ENCODE results near the gene CCDC18. TPM values are rescaled to one million over a fixed set of nuclear protein-coding genes. Genes with fewer than 3 reads are reported as not detected.
A peak's percentile ranks its signal among the peaks of the same experiment; 100 is the strongest.
"Not testable (repeated sequence)": the region's sequence is repeated elsewhere in the genome, so short reads cannot be mapped to it uniquely, and the experiment has no call there.

CCDC18 gene
- total RNA-seq, 1 donor from 2014 or later = 11.6 TPM

DNA sequence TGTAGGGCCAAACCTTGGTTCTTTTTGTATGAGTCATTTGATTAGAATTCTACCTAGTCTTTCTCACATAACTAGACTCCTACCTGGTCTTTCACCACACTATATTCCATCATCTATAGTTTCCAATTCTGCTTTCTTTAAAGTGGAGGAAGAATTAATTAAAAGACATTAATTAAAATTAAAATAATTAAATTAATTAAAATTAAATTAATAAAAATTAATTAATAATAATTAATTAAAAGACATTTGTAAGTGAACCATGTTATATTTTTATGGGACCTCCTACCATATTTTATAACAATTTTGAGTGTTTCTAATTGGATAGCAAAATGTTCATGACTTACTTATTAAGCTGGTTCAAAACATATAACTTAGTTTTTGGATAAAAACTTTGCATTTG is 77.4 kb downstream of the CCDC18 start:
- no peak for DNase-seq (ENCODE audit: low spot score)
- H3K27me3 Mint-ChIP-seq (ENCODE audit: insufficient read depth) = no peaks in the 10 kb centered on the region
- H3K9me3 Mint-ChIP-seq = peaks cover 21% of the 10 kb centered on the region
- H3K27ac Mint-ChIP-seq = no peak overlapping the region
- H3K4me3 Mint-ChIP-seq = no peak overlapping the region
- H3K36me3 Mint-ChIP-seq (ENCODE audit: low read depth) = peaks cover 27% of the 10 kb centered on the region
- intact Hi-C loops (cut with micrococcal nuclease) = no loop called here
- no peaks in the 10 kb centered on the region for H3K4me1 Mint-ChIP-seq (ENCODE audit: low read depth)

- H3K36me3 Mint-ChIP-seq (ENCODE audit: low read depth) = peaks cover 40% of the 10 kb centered on the region
- DNase-seq (ENCODE audit: low spot score); H3K27me3 Mint-ChIP-seq (ENCODE audit: insufficient read depth); H3K4me3 Mint-ChIP-seq; intact Hi-C loops (cut with micrococcal nuclease); H3K27ac Mint-ChIP-seq; H3K4me1 Mint-ChIP-seq (ENCODE audit: low read depth): not testable (repeated sequence)
- peaks cover 37% of the 10 kb centered on the region for H3K9me3 Mint-ChIP-seq
Measured at GRCh38 chr1:93260726-93261125, 80.2 kb downstream of the CCDC18 start.

DNA sequence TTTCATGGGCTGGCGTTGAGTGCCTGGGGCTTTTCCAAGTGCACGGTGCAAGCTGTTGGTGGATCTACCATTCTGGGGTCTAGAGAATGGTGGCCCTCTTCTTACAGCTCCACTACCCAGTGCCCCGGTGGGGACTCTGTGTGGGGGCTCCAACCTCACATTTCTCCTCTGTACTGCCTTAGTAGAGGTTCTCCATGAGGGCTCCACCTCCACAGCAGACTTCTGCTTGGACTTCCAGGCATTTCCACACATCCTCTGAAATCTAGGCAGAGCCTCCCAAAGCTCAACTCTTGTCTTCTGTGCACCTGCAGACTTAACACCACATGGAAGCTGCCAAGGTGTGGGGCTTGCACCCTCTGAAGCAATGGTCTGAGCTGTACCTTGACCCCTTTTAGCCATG is 82.1 kb downstream of the CCDC18 start:
- no peak for DNase-seq (ENCODE audit: low spot score)
- Mint-ChIP-seq H3K27ac (no peak overlapping the region), H3K9me3 (peaks cover 51% of the 10 kb centered on the region), H3K4me3 (no peak overlapping the region), H3K4me1 (ENCODE audit: low read depth) (no peaks in the 10 kb centered on the region), H3K27me3 (ENCODE audit: insufficient read depth) (no peaks in the 10 kb centered on the region), H3K36me3 (ENCODE audit: low read depth) (peaks cover 50% of the 10 kb centered on the region)
- intact Hi-C loops (cut with micrococcal nuclease) = no loop called here

DNA sequence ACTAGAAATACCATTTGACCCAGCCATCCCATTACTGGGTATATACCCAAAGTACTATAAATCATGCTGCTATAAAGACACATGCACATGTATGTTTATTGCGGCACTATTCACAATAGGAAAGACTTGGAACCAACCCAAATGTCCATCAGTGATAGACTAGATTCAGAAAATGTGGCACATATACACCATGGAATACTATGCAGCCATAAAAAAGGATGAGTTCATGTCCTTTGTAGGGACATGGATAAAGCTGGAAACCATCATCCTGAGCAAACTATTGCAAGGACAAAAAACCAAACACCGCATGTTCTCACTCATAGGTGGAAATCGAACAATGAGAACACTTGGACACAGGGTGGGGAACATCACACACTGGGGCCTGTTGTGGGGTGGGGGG is 88.4 kb downstream of the CCDC18 start:
- H3K4me3 Mint-ChIP-seq; DNase-seq (ENCODE audit: low spot score); H3K27ac Mint-ChIP-seq; intact Hi-C loops (cut with micrococcal nuclease); H3K4me1 Mint-ChIP-seq (ENCODE audit: low read depth); H3K27me3 Mint-ChIP-seq (ENCODE audit: insufficient read depth): not testable (repeated sequence)
- peaks cover 27% of the 10 kb centered on the region for H3K36me3 Mint-ChIP-seq (ENCODE audit: low read depth)
- H3K9me3 Mint-ChIP-seq = peaks cover 23% of the 10 kb centered on the region

DNA sequence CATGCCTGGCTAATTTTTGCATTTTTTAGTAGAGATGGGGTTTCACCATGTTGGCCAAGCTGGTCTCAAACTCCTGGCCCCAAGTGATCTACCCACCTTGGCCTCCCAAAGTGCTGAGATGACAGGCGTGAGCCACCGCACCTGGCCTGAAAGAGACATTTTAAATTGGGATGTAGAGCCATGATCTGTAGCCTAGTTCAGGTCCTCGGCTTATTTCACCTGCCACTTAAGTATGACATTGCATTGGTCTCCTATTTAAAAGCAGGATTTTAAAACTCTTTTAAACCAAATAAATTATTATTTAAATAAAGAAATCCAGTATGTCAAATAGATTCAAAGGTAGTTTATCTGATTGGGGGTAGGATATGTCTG is 94.7 kb downstream of the CCDC18 start:
- not testable (repeated sequence) for H3K4me1 Mint-ChIP-seq (ENCODE audit: low read depth); H3K4me3 Mint-ChIP-seq

GRCh38 chr1:93275634-93276295 is 95.2 kb downstream of the CCDC18 start:
- intact Hi-C loops (cut with micrococcal nuclease) = no loop called here
- Mint-ChIP-seq H3K36me3 (ENCODE audit: low read depth) (peaks cover 11% of the 10 kb centered on the region), H3K27ac (no peak overlapping the region), H3K27me3 (ENCODE audit: insufficient read depth) (no peaks in the 10 kb centered on the region), H3K4me1 (ENCODE audit: low read depth) (no peaks in the 10 kb centered on the region), H3K4me3 (no peak overlapping the region), H3K9me3 (peaks cover 11% of the 10 kb centered on the region)
- DNase-seq (ENCODE audit: low spot score) = no peak

More for the DNA sequence above, 94.7 kb downstream of the CCDC18 start:
- H3K27ac Mint-ChIP-seq; H3K27me3 Mint-ChIP-seq (ENCODE audit: insufficient read depth); intact Hi-C loops (cut with micrococcal nuclease); H3K9me3 Mint-ChIP-seq; DNase-seq (ENCODE audit: low spot score): not testable (repeated sequence)
- peaks cover 12% of the 10 kb centered on the region for H3K36me3 Mint-ChIP-seq (ENCODE audit: low read depth)

GRCh38 chr1:93277530-93277929 is 97.0 kb downstream of the CCDC18 start:
- H3K4me3 Mint-ChIP-seq; H3K4me1 Mint-ChIP-seq (ENCODE audit: low read depth); H3K27me3 Mint-ChIP-seq (ENCODE audit: insufficient read depth); H3K27ac Mint-ChIP-seq; intact Hi-C loops (cut with micrococcal nuclease); DNase-seq (ENCODE audit: low spot score): not testable (repeated sequence)
- Mint-ChIP-seq H3K36me3 (ENCODE audit: low read depth) (peaks cover 10% of the 10 kb centered on the region), H3K9me3 (peaks cover 12% of the 10 kb centered on the region)

DNA sequence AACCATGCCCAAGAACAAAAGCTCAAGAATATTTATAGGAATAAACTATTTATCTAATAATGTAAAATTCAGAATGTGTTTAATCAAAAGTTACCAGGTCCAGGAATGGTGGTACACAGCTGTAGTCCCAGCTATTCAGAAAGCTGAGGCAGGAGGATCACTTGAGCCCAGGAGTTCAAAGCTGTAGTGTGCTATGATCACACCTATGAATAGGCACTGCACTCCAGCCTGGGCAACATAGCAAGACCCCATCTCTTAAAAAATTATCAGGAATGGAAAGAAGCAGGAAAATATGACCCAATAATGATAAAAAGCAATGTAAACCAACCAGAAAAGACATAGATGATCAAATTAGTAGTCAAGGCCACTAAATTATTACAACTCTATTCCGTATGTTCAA is 103.0 kb downstream of the CCDC18 start:
- no peak for DNase-seq (ENCODE audit: low spot score)
- Mint-ChIP-seq H3K27ac (no peak overlapping the region), H3K36me3 (ENCODE audit: low read depth) (peaks cover 13% of the 10 kb centered on the region), H3K9me3 (peaks cover 17% of the 10 kb centered on the region), H3K4me3 (no peak overlapping the region), H3K4me1 (ENCODE audit: low read depth) (no peaks in the 10 kb centered on the region), H3K27me3 (ENCODE audit: insufficient read depth) (no peaks in the 10 kb centered on the region)
- intact Hi-C loops (cut with micrococcal nuclease) = no loop called here

- Mint-ChIP-seq H3K9me3 (peaks cover 15% of the 10 kb centered on the region), H3K27ac (no peak overlapping the region), H3K36me3 (ENCODE audit: low read depth) (peaks cover 23% of the 10 kb centered on the region), H3K4me1 (ENCODE audit: low read depth) (no peaks in the 10 kb centered on the region), H3K4me3 (no peak overlapping the region), H3K27me3 (ENCODE audit: insufficient read depth) (no peaks in the 10 kb centered on the region)
- intact Hi-C loops (cut with micrococcal nuclease) = no loop called here
- DNase-seq (ENCODE audit: low spot score) = no peak
Measured at GRCh38 chr1:93288558-93288957, 108.0 kb downstream of the CCDC18 start.

- intact Hi-C loops (cut with micrococcal nuclease) = no loop called here
- no peak overlapping the region for H3K27ac Mint-ChIP-seq
- H3K9me3 Mint-ChIP-seq = no peaks in the 10 kb centered on the region
- DNase-seq (ENCODE audit: low spot score) = no peak
- no peaks in the 10 kb centered on the region for H3K27me3 Mint-ChIP-seq (ENCODE audit: insufficient read depth)
- peaks cover 3% of the 10 kb centered on the region for H3K36me3 Mint-ChIP-seq (ENCODE audit: low read depth)
- no peak overlapping the region for H3K4me3 Mint-ChIP-seq
- H3K4me1 Mint-ChIP-seq (ENCODE audit: low read depth) = no peaks in the 10 kb centered on the region
Measured at GRCh38 chr1:93296555-93297154, 116.1 kb downstream of the CCDC18 start.

DNA sequence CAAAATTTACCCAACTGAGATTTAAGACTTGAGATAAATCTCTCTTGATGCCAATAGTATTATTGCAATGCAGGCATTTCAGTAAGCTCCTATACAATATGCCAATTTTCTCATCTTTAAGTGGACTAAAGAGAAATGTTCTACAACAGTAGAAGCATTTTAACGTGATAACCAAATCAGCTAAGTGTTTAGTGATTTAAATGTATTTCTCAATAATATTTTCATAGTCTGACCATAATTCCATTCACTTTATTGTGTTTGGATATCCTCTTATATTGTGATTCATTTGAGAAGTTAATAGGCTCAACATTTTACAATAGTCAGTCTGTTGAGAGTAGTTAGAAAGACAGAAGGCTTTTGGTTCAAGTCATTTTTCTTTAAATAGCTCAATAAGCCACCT is 120.6 kb downstream of the CCDC18 start:
- no peaks in the 10 kb centered on the region for H3K9me3 Mint-ChIP-seq
- H3K27ac Mint-ChIP-seq = no peak overlapping the region
- peaks cover 5% of the 10 kb centered on the region for H3K4me1 Mint-ChIP-seq (ENCODE audit: low read depth)
- DNase-seq (ENCODE audit: low spot score) = no peak
- intact Hi-C loops (cut with micrococcal nuclease) = no loop called here
- H3K36me3 Mint-ChIP-seq (ENCODE audit: low read depth) = peaks cover 1% of the 10 kb centered on the region
- no peak overlapping the region for H3K4me3 Mint-ChIP-seq
- no peaks in the 10 kb centered on the region for H3K27me3 Mint-ChIP-seq (ENCODE audit: insufficient read depth)

DNA sequence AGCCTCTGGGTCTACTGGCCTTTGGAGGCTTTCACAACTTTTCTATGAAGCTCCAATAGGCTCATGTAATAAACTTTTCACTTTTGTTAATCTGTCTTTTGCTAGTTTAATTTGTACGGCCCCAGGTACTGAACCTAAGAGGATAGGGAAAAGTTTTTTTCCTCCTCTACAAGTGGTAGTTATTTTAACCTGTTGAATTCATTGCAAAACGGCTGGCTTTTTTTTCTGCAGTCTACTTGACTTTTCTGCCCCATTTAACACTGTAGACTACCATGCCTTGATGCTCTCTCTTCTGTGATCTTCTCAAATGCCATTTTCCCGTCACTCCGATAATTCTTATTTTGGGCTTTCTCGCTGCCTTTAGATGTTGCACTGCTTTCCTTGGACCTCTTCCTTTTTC is 121.6 kb downstream of the CCDC18 start:
- H3K27me3 Mint-ChIP-seq (ENCODE audit: insufficient read depth) = no peaks in the 10 kb centered on the region
- no peak overlapping the region for H3K4me3 Mint-ChIP-seq
- no peak overlapping the region for H3K27ac Mint-ChIP-seq
- no peak for DNase-seq (ENCODE audit: low spot score)
- peaks cover 1% of the 10 kb centered on the region for H3K36me3 Mint-ChIP-seq (ENCODE audit: low read depth)
- H3K4me1 Mint-ChIP-seq (ENCODE audit: low read depth) = peaks cover 5% of the 10 kb centered on the region
- no peaks in the 10 kb centered on the region for H3K9me3 Mint-ChIP-seq
- intact Hi-C loops (cut with micrococcal nuclease) = no loop called here

DNA sequence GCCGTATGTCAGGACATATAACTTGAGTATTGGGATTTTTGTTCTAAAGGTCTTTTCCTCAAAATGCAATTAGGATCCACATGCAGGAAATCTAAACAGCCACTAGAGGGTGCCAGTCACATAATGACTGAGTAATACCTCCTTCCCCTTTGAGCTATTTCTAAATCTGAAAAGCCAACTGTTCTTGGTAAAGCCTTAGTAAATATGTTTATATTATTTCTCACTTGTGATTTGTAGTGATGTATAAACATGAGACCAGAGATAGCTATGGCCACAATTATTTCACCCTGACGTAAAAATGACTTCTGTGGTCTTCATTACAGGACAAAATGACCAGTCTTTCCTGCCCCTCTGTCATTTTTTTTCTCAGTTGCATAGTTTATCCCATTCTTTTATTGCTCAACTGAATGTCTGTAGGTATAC is 124.2 kb downstream of the CCDC18 start:
- Mint-ChIP-seq H3K4me1 (ENCODE audit: low read depth) (peaks cover 5% of the 10 kb centered on the region), H3K27me3 (ENCODE audit: insufficient read depth) (no peaks in the 10 kb centered on the region), H3K9me3 (no peaks in the 10 kb centered on the region), H3K27ac (no peak overlapping the region), H3K4me3 (no peak overlapping the region), H3K36me3 (ENCODE audit: low read depth) (peaks cover 1% of the 10 kb centered on the region)
- intact Hi-C loops (cut with micrococcal nuclease) = loop anchor here (1.0 to 2.0 kb wide), 8 partner anchors 41 to 540 kb away; partner anchors contain the start of gene DR1
- DNase-seq (ENCODE audit: low spot score) = peak; percentile 25

Measured in activated T-helper 1 cell treated with anti-CD3 and anti-CD28 coated beads, Interleukin-12 subunit alpha, Interleukin-12 subunit beta, Interleukin-2, Interleukin-4 antibody, amounts not matched to agents 30 ng/mL and 10 ng/mL and 1 ng/mL, durations not matched to agents 14 hours and 24 hours and 36 hours (primary cell).